Fibroblast of peridontal ligament (primary cell): Measurements from ENCODE around the gene GPR26.
A peak's percentile ranks its signal among the peaks of the same experiment; 100 is the strongest.

Experiments
- DNase-seq: peaks from one replicate; pipeline ENCODE4 v3.0.0-alpha.2; 2010; ENCODE audit errors: extremely low read depth

The GPR26 gene, protein sequence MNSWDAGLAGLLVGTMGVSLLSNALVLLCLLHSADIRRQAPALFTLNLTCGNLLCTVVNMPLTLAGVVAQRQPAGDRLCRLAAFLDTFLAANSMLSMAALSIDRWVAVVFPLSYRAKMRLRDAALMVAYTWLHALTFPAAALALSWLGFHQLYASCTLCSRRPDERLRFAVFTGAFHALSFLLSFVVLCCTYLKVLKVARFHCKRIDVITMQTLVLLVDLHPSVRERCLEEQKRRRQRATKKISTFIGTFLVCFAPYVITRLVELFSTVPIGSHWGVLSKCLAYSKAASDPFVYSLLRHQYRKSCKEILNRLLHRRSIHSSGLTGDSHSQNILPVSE

DNA sequence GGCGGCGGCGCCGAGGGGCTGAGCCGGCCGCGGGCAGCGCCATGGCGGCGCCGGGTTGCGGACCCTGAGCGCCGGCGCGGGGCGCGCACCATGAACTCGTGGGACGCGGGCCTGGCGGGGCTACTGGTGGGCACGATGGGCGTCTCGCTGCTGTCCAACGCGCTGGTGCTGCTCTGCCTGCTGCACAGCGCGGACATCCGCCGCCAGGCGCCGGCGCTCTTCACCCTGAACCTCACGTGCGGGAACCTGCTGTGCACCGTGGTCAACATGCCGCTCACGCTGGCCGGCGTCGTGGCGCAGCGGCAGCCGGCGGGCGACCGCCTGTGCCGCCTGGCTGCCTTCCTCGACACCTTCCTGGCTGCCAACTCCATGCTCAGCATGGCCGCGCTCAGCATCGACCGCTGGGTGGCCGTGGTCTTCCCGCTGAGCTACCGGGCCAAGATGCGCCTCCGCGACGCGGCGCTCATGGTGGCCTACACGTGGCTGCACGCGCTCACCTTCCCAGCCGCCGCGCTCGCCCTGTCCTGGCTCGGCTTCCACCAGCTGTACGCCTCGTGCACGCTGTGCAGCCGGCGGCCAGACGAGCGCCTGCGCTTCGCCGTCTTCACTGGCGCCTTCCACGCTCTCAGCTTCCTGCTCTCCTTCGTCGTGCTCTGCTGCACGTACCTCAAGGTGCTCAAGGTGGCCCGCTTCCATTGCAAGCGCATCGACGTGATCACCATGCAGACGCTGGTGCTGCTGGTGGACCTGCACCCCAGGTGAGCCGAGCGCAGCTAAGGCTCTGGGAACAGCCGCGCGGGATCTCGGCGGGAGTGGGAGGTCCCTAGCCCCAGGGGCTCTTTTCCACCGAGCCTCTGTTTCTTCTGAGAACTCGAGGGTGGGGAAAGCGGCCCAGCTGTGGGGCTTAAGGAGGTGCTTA lies at the start of gene GPR26:
Gene GPR26, plus strand, starts transcription at position 38 of the 919 bp plus-strand sequence. Its CDS starts 53 bp downstream, at position 91.
- no peak for DNase-seq

GRCh38 chr10:123618224-123618623 lies 47.9 kb upstream of the GPR26 start:
- no peak for DNase-seq

DNA sequence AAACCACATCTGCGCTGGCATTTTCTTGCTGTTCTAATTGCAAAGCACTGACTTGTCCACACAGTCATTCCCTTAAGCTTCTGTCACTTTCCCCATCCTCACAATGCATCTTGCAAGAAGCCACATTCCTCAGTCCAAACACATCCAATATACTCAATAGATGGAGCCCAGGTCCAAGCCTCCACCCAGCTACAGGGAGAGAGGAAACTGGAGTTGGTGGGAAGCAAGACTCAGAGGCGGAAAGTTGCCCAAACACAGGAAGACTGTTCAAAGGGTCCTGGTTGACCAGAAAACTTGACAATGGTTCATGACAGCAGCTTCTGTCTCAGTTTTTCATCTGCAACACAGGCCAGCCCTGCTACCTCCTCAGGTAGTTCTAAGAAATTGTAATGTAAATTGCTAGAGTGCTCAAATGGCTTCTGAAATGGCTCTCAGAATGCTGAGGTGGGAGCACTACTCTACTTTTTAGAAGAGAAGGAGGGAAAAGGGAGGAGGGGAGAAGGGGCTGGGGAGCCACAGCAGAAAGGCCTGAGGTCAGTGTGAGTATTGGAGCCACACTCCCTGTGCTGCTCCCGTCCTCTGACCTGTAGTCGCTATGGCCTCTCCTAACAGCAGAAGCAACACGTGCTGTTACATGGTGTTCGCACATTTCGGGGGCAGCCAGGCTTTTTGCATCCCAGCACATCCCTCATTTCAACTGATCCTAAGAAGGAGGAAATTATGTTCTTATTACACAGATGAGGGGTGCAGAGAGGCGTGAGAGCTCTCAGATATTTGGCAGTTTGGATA lies 46.9 kb upstream of the GPR26 start:
- no peak for DNase-seq

- no peak for DNase-seq
These were observed 45.5 kb upstream of the GPR26 start for GRCh38 chr10:123620621-123621020.

DNA sequence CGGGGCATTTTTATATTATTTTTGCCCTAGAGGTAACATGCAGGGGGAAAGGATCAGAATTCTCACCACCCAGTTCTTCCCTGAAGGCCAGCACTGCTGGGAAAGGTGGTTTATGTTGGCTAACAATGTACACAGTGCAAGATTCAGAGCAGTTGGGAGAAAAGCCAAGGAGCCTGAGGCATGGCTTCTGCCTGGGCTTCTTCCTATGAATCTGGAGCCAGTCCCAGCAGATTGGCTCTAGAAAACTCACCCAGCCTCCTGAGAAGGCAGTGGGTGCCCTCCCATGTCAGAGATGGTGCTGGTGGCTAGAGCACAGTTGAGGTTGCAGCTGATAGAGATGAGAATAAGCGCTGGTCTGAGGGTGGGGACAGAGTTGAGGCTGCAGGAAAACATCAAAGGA lies 44.7 kb upstream of the GPR26 start:
- DNase-seq: peak; percentile 26

- peak; percentile 46 for DNase-seq
These were observed 44.2 kb upstream of the GPR26 start for GRCh38 chr10:123621916-123622315.

DNA sequence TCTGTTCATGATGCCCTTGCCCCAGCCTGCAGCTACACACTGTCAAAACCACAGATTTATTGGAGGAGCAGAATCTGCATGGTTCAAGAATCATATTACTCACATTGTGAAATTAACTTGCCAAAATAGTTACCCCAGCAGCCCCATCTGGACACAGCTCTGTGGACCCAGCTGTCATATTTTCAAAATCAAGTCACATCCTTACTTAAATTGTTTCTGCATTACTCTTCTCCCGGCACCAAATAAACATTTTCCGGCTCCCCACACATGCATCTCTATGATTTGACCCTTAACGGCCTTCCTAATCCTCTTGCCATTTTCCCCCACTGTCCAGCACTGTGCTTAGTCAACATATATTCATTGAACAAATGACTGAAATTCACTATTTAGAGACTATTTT lies 43.8 kb upstream of the GPR26 start:
- DNase-seq: peak; percentile 81

DNA sequence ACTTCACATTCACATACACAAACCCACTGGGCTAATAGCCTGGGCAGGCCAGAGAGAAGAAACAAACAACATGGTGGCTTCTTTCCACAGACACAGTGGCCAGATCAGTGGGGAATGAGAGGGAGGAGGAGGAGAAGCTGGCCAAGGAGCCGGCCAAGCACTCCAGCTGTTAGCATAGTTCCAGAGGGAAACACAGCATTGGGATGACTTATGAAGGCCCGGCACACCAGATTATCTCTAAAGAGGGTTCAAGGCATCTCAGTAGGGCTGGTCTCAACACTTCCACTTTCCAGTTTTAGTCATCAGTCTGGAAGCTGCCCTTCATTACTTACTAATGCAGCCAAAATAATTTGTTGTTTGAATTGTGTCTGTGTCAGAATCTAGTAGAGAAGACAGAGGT lies 42.1 kb upstream of the GPR26 start:
- no peak for DNase-seq

GRCh38 chr10:123633106-123633505 lies 33.0 kb upstream of the GPR26 start:
- DNase-seq: no peak

- no peak for DNase-seq
These were observed 32.5 kb upstream of the GPR26 start for GRCh38 chr10:123633636-123634035.

DNA sequence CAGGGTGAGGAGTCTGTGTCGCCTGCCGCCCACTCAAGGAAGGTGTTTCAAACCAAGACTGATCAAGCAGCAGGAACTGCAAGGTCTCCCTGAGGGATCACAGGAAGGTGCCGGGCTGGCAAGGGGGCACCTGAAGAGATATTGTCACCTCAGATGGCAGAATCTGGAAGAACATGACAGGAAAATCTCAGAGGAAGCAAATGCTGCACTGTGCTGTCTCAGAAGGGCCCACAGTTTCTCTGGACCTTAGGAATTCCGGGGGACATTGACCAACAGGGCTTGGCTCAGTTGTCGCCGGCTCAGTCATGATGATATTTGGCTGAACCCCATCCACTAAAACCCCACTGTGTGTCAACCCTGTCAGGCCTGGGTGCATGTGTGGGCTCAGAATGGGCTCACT lies 31.9 kb upstream of the GPR26 start:
- DNase-seq: no peak

DNA sequence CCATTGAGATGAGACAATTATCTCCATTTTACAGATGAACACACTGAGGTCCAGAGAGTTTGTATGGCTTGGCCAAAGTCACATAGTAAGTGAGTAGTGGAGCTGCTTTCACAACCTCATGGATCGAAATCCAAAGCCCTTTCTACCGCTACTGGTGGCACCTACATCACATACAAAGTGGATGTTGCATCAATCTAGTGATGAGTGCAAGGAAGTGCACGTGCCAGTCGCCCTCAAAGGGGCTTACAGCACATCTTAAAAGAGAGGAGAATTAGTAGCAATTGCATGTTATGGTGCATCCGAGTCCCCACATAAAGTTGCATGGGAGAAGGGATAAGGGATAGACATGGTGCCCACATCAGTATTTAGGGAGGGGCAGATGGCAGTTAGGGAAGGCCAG lies 31.0 kb upstream of the GPR26 start:
- no peak for DNase-seq

DNA sequence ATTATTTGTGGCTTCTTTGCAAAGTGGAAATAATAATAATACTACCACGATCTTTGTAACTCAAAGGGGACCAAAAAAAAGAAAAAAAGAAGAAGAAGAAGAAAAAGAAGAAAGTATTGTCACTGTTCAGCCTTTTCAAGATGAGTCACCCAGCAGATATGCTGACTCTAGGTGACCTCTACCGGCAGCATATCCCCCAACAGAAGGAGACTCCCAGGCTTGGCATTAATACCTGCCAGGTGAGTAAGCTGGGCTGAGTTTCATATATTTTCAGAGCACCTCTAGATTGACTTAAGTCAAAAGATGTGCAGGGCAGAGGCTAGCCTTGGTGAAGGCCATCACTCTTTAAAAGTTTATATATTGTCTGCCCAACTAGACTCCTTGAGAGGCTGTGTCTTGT lies 30.4 kb upstream of the GPR26 start:
- DNase-seq: no peak

DNA sequence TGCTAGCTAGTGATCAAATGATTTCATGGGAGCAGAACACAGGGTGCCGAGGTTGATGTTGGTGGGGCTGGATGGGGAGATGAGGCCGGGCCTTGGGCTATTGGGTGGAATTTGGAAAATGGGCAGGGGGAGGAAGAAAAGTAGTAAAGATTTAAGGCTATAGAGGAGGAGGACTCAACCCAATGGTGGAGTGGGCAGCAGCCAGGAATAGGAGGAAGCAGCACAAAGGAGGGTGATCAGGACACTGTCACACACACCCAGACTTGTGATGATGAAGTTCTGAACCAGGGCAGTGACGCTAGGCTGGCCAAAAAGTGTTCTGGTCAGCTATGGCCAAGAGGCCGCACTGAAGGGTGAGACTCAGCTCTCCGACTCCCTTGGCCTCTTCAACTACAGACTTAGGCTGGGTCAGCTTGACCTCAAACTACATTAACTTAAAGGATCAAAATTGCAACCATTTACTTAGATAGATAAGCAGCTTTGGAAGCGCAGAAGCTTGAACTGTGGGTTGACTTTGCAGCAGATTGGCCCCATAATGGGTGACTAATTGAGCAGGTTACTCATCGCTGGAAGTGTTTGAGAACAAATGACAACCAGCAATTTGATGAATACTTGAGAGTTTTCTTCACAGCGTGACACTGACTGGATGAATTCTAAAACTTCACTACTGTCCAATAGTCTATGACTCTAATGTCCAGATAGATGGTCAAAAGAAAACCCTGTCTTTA lies 29.4 kb upstream of the GPR26 start:
- no peak for DNase-seq

GRCh38 chr10:123637326-123637880 lies 28.8 kb upstream of the GPR26 start:
- DNase-seq: peak; percentile 46

- DNase-seq: no peak
These were observed 27.0 kb upstream of the GPR26 start for GRCh38 chr10:123639131-123639530.

DNA sequence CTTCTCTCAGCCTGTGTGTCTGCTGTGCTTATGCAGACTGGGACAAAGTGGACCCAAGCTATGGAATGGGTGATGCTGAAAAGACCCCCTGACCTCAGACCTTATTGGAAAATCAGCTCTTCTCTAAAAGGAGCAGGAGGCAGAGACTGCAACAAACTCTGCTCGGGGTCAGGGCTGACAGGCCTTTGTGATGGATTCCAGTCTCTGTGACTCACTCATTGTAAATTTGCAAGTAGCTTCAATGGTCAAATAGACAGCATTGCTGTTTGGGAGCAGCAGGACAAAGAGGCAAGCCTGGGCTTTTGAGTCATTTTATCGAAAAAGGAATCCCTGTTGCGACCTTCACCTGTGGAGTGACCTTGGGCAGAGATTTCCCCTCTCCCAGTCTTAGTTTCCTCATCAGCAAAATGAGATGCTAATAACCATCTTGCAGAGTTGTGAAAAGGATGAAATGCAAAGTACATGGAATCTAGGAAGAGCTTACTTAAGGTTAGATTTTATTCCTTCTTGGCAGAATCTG lies 26.1 kb upstream of the GPR26 start:
- peak; percentile 12 for DNase-seq

- DNase-seq: no peak
These were observed 23.9 kb upstream of the GPR26 start for GRCh38 chr10:123642293-123642692.

GRCh38 chr10:123642697-123643096 lies 23.5 kb upstream of the GPR26 start:
- DNase-seq: no peak

DNA sequence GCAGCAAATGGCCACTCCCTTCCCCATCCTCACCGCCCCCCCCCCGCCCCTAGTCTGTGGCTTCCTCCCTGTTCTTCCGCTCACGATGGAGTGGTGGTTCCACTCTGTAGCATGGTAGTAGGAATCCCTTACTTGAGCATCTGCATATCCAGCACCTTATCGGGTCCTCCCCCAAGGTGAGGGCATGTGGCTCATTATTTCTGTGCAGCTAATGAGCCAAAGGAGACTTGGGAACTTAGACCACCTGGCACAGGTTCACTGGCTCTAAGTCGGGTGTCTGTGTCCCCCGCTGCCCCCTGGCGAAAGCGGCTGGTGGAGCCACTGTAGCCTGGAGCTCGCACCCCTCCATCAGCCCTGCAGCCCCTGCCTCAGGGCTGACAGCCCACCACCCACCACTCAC lies 22.8 kb upstream of the GPR26 start:
- DNase-seq: no peak

GRCh38 chr10:123645016-123645415 lies 21.1 kb upstream of the GPR26 start:
- DNase-seq: no peak
